IPS-20b (cell line): ENCODE results near the gene DUSP16.
A peak's percentile ranks its signal among the peaks of the same experiment; 100 is the strongest.

Experiments used
- H3K27ac ChIP-seq: one replicate; pipeline ENCODE4 v1.5.1; 2013; ENCODE audit warnings: low read length
- H3K27me3 ChIP-seq: 2 replicates; pipeline ENCODE4 v1.6.1; 2013; ENCODE audit warnings: mild to moderate bottlenecking, low read length, inconsistent platforms; ENCODE audit not compliant: insufficient read depth
- H3K36me3 ChIP-seq: 2 replicates; pipeline ENCODE4 v1.6.1; 2013; ENCODE audit warnings: low read depth, mild to moderate bottlenecking, inconsistent platforms, low read length, moderate library complexity; ENCODE audit not compliant: insufficient read depth
- H3K4me1 ChIP-seq: 2 replicates; pipeline ENCODE4 v1.6.1; 2013; ENCODE audit warnings: mild to moderate bottlenecking, control low read depth, inconsistent platforms, low read length, moderate library complexity; ENCODE audit not compliant: insufficient read depth
- H3K4me3 ChIP-seq: 2 replicates; pipeline ENCODE4 v1.5.1; 2013; ENCODE audit warnings: mild to moderate bottlenecking, low read length, inconsistent platforms
- H3K9ac ChIP-seq: 2 replicates; pipeline ENCODE4 v1.6.1; 2013; ENCODE audit warnings: low read depth, mild to moderate bottlenecking, inconsistent platforms, low read length, moderate library complexity
- H3K9me3 ChIP-seq: 2 replicates; pipeline ENCODE4 v1.6.1; 2013; ENCODE audit warnings: mild to moderate bottlenecking, low read depth, low read length, inconsistent platforms; ENCODE audit not compliant: insufficient read depth

DUSP16 gene

GRCh38 chr12:12558291-12558690, 4.4 kb downstream of the DUSP16 start:
- Histone ChIP-seq H3K27me3 (no peaks in the 10 kb centered on the region), H3K9me3 (no peaks in the 10 kb centered on the region), H3K4me1 (peaks cover 18% of the 10 kb centered on the region), H3K36me3 (peaks cover 7% of the 10 kb centered on the region; the same call in 1 of the 2 replicates), H3K27ac (peak overlapping the region; percentile 34), H3K4me3 (peak overlapping the region; percentile 98; the same call in 1 of the 2 replicates), H3K9ac (peak overlapping the region; percentile 96; the same call in 1 of the 2 replicates)

- Histone ChIP-seq H3K27ac (peak overlapping the region; percentile 35), H3K9me3 (no peaks in the 10 kb centered on the region), H3K4me1 (peaks cover 15% of the 10 kb centered on the region; the same call in 1 of the 2 replicates), H3K4me3 (peak overlapping the region; percentile 98; the same call in 1 of the 2 replicates), H3K9ac (0 out of 2 replicates have a peak overlapping the region, but pooled peaks have one; percentile 33), H3K27me3 (no peaks in the 10 kb centered on the region), H3K36me3 (peaks cover 10% of the 10 kb centered on the region; the same call in 1 of the 2 replicates)
Measured at GRCh38 chr12:12557733-12558132, 4.9 kb downstream of the DUSP16 start.

DNA sequence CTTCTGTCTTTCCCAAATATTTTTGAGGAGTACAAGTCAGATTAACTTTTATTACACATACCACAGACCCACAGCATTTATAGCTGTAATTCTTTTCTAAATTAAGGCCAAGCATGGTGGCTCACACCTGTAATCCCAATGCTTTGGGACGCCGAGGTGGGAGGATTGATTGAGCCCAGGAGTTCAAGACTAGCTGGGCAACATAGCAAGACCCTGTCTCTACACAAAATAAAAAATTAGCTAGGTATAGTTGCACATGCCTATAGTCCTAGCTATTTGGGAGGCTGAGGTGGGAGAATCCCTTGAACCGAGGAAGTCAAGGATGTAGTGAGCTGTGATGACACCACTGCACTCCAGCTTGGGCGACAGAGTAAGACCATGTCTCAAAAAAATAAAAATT, 7.0 kb downstream of the DUSP16 start:
- Histone ChIP-seq H3K9me3 (no peaks in the 10 kb centered on the region), H3K4me3 (no peak overlapping the region), H3K9ac (no peak overlapping the region), H3K27ac (no peak overlapping the region), H3K27me3 (no peaks in the 10 kb centered on the region), H3K36me3 (peaks cover 13% of the 10 kb centered on the region; the same call in 1 of the 2 replicates), H3K4me1 (peaks cover 15% of the 10 kb centered on the region; the same call in 1 of the 2 replicates)

DNA sequence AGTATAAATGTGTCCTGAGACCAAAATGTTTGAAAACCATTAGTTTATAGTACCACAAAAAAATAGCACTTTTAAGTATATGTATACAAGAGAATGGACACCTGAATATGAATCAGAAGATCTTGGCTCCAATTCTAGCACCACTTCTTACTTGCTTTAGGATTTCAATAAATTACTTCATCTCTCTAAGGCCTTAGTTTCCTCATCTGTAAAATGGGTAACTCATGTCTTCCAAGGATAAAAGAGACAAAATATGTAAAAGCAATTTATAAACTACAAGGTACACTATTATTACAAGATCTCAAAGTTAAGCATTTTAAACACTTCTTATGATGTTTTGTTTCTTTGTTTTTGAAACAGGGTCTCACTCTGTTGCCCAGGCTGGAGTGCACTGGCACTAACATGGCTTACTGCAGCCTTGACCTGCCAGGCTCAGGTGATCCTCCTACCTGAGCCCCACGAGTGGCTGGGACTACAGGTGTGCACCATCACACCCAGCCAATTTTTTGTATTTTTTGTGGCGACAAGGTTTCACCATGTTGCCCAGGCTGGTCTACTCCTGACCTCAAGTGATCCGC, 9.4 kb downstream of the DUSP16 start:
- no peaks in the 10 kb centered on the region for H3K9me3 ChIP-seq
- no peak overlapping the region for H3K9ac ChIP-seq
- H3K36me3 ChIP-seq: peaks cover 13% of the 10 kb centered on the region; the same call in 1 of the 2 replicates
- H3K27me3 ChIP-seq: no peaks in the 10 kb centered on the region
- H3K27ac ChIP-seq: no peak overlapping the region
- H3K4me3 ChIP-seq: no peak overlapping the region
- peaks cover 2% of the 10 kb centered on the region; the same call in 1 of the 2 replicates for H3K4me1 ChIP-seq

GRCh38 chr12:12551115-12551514, 11.5 kb downstream of the DUSP16 start:
- Histone ChIP-seq H3K27ac (no peak overlapping the region), H3K36me3 (peaks cover 13% of the 10 kb centered on the region; the same call in 1 of the 2 replicates), H3K4me1 (peaks cover 2% of the 10 kb centered on the region; the same call in 1 of the 2 replicates), H3K27me3 (no peaks in the 10 kb centered on the region), H3K9me3 (no peaks in the 10 kb centered on the region), H3K9ac (no peak overlapping the region), H3K4me3 (no peak overlapping the region)

GRCh38 chr12:12550277-12550676, 12.4 kb downstream of the DUSP16 start:
- Histone ChIP-seq H3K4me3 (no peak overlapping the region), H3K9me3 (no peaks in the 10 kb centered on the region), H3K27me3 (no peaks in the 10 kb centered on the region), H3K27ac (no peak overlapping the region), H3K9ac (no peak overlapping the region), H3K36me3 (peaks cover 13% of the 10 kb centered on the region; the same call in 1 of the 2 replicates), H3K4me1 (peaks cover 2% of the 10 kb centered on the region; the same call in 1 of the 2 replicates)

DNA sequence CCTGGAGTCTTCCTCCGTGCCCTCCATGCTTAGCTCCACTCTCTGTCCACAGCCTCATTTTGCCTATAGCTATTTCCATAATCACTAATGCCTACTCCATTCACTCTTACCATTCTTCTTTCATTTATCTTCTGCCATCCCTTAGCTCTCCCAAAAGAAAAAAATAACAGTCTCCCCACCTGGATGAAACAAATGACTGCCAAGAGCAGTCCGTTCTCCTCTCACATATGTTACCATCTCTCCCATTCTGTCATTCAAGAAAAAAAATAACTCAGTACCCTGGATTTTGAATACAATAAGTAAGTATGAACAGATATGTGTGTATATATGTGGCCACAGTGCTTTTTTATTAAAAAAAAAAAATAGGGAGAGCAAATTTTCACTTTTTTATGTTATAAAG, 13.2 kb downstream of the DUSP16 start:
- no peak overlapping the region for H3K4me3 ChIP-seq
- H3K9me3 ChIP-seq: no peaks in the 10 kb centered on the region
- no peaks in the 10 kb centered on the region for H3K27me3 ChIP-seq
- no peaks in the 10 kb centered on the region; the same call in 1 of the 2 replicates for H3K4me1 ChIP-seq
- no peak overlapping the region for H3K9ac ChIP-seq
- no peak overlapping the region for H3K27ac ChIP-seq
- peaks cover 9% of the 10 kb centered on the region; the same call in 1 of the 2 replicates for H3K36me3 ChIP-seq

DNA sequence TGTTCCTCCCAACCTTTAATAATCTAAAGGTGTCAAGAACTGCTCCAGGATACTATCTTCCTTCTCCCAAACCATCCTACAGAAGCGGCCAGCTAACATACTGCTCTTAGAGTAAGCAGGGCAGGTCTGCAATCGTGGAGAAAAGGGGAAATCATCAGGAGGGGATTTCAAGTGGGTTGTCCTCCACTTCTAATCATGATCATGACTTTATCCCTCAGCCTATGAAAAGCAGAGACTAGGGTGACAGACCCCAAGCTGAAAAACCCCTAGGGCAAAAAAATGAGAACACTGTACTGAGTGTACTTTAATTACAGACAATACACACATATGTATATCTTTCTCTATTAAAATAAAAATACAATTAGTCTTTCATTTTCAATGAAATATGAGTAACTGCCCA, 13.9 kb downstream of the DUSP16 start:
- no peak overlapping the region for H3K9ac ChIP-seq
- no peaks in the 10 kb centered on the region for H3K27me3 ChIP-seq
- H3K4me1 ChIP-seq: no peaks in the 10 kb centered on the region; the same call in 1 of the 2 replicates
- no peaks in the 10 kb centered on the region for H3K9me3 ChIP-seq
- H3K4me3 ChIP-seq: no peak overlapping the region
- no peak overlapping the region for H3K27ac ChIP-seq
- peaks cover 9% of the 10 kb centered on the region; the same call in 1 of the 2 replicates for H3K36me3 ChIP-seq

DNA sequence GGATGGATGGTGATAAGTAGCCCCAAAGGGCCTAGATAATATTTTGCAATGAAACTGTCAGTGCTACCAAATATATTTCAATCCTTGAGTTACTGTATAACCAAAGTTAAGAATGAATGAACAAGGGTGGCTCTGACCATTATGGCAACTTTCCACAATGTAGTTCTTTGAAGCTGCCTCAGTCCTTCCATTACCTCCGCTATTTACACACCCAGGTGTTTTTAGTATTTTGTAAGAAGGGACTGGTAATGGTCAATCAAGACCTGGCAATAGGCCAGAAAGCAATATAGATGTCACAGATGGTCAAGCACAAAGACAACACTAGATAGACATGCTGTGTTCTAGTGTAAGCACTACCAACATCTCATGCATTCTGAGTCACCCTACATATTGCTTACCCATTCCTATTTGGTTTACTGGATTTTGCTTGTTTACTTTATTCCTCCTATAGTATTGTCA, 16.3 kb downstream of the DUSP16 start:
- H3K4me1 ChIP-seq: no peaks in the 10 kb centered on the region; the same call in 1 of the 2 replicates
- no peaks in the 10 kb centered on the region for H3K27me3 ChIP-seq
- H3K27ac ChIP-seq: no peak overlapping the region
- no peaks in the 10 kb centered on the region for H3K9me3 ChIP-seq
- no peak overlapping the region for H3K9ac ChIP-seq
- H3K4me3 ChIP-seq: no peak overlapping the region
- peaks cover 7% of the 10 kb centered on the region; the same call in 1 of the 2 replicates for H3K36me3 ChIP-seq

DNA sequence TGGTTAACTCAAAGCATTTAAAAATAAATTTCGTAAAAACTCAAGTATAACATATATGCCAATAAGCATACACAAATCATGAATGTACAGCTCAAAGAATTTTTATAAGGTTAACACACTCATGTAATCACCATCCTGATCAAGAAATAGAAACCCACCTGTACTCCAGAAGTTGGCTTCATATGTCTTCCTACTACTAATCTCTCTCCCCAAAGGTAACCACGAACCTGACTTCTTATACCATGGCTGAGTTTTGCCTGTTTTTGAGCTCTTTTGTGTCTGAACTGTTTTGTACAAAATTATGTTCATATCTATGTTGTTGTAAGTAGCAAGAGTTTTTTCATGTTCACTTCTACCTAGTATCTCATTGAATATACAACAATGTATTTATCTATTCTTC, 18.7 kb downstream of the DUSP16 start:
- H3K9me3 ChIP-seq: no peaks in the 10 kb centered on the region
- H3K27me3 ChIP-seq: no peaks in the 10 kb centered on the region
- H3K27ac ChIP-seq: no peak overlapping the region
- H3K4me3 ChIP-seq: no peak overlapping the region
- no peaks in the 10 kb centered on the region for H3K4me1 ChIP-seq
- no peak overlapping the region for H3K9ac ChIP-seq
- H3K36me3 ChIP-seq: peaks cover 11% of the 10 kb centered on the region; the same call in 1 of the 2 replicates

DNA sequence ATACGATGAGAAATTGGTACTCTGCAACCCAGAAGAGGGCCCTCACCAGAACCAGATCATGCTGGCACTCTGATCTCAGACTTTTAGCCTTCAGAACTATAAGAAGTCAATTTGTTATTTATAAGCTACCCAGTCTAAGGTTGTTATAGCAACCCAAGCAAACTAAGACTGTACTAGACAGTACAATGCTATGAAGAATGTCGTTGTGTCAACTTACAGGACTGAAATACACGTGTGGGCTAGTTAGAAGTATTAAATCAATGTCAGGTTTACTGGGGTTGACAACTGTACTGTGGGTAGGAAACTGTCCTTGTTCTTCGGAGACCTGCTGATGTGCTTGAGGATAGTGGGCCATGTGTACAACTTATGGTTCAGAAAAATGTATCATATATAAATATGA, 19.7 kb downstream of the DUSP16 start:
- no peak overlapping the region for H3K4me3 ChIP-seq
- no peak overlapping the region for H3K27ac ChIP-seq
- H3K27me3 ChIP-seq: no peaks in the 10 kb centered on the region
- no peak overlapping the region for H3K9ac ChIP-seq
- no peaks in the 10 kb centered on the region for H3K9me3 ChIP-seq
- H3K36me3 ChIP-seq: peaks cover 11% of the 10 kb centered on the region; the same call in 1 of the 2 replicates
- no peaks in the 10 kb centered on the region for H3K4me1 ChIP-seq

GRCh38 chr12:12542286-12542685, 20.4 kb downstream of the DUSP16 start:
- no peaks in the 10 kb centered on the region for H3K4me1 ChIP-seq
- H3K27me3 ChIP-seq: no peaks in the 10 kb centered on the region
- no peaks in the 10 kb centered on the region for H3K9me3 ChIP-seq
- H3K36me3 ChIP-seq: peaks cover 13% of the 10 kb centered on the region
- H3K4me3 ChIP-seq: no peak overlapping the region
- no peak overlapping the region for H3K27ac ChIP-seq
- no peak overlapping the region for H3K9ac ChIP-seq
